Calu3 (cell line): Measurements from ENCODE around the gene AHCYL1. TPM values are rescaled to one million over a fixed set of nuclear protein-coding genes. Genes with fewer than 3 reads are reported as not detected.
A peak's percentile ranks its signal among the peaks of the same experiment; 100 is the strongest.

Experiments used
- BruUV-seq: library from RNA; stranded (reverse); fragments of 400-500 nt; replicated peaks from 2 replicates; lab custom pipeline; 2021; lab: Mats Ljungman, UMichigan
- CTCF ChIA-PET: fragments of 300-600 bp; sonication (Branson Sonifier 250); formaldehyde crosslinking; loops from one replicate; lab custom pipeline; 2022; ENCODE audit warnings: antibody characterized with exemption; lab: Charles Lee
- DNase-seq: peaks from one replicate; pipeline ENCODE4 v3.0.0; 2022
- H3K27ac Mint-ChIP-seq: one replicate; pipeline ENCODE4 v1.8.0; 2022; ENCODE audit warnings: mixed read lengths; ENCODE audit not compliant: unreplicated experiment
- H3K27me3 Mint-ChIP-seq: one replicate; pipeline ENCODE4 v1.8.0; 2022; ENCODE audit warnings: mixed read lengths; ENCODE audit not compliant: unreplicated experiment
- H3K36me3 Mint-ChIP-seq: one replicate; pipeline ENCODE4 v1.8.0; 2022; ENCODE audit warnings: mild to moderate bottlenecking, moderate library complexity, mixed read lengths; ENCODE audit not compliant: insufficient read depth, unreplicated experiment
- H3K4me1 Mint-ChIP-seq: one replicate; pipeline ENCODE4 v1.8.0; 2022; ENCODE audit warnings: mild to moderate bottlenecking, low read depth, mixed read lengths; ENCODE audit not compliant: unreplicated experiment
- H3K4me3 Mint-ChIP-seq: one replicate; pipeline ENCODE4 v1.8.0; 2022; ENCODE audit warnings: mild to moderate bottlenecking, low read depth, moderate library complexity, mixed read lengths; ENCODE audit not compliant: unreplicated experiment
- H3K9me3 Mint-ChIP-seq: one replicate; pipeline ENCODE4 v1.8.0; 2022; ENCODE audit warnings: low read depth, mixed read lengths; ENCODE audit not compliant: unreplicated experiment
- intact Hi-C: fragments of 100-400 bp; cut with micrococcal nuclease; formaldehyde crosslinking; loops from one replicate; pipeline ENCODE4 v1.10.0; 2022; ENCODE audit not compliant: unreplicated experiment
- total RNA-seq: library from RNA; stranded (reverse); gene quantifications from 2 replicates; pipeline ENCODE4 v1.2.3, GENCODE V29; 2022
- TF ChIP-seq, protein P1 (sequence below): fragments of 200-600 bp; IDR thresholded peaks from one replicate; pipeline ENCODE4 v1.8.0; 2022; ENCODE audit warnings: antibody characterized with exemption; ENCODE audit not compliant: unreplicated experiment

The AHCYL1 gene
- total RNA-seq, 1 experiment from 2014 or later, result 56.5 TPM

DNA sequence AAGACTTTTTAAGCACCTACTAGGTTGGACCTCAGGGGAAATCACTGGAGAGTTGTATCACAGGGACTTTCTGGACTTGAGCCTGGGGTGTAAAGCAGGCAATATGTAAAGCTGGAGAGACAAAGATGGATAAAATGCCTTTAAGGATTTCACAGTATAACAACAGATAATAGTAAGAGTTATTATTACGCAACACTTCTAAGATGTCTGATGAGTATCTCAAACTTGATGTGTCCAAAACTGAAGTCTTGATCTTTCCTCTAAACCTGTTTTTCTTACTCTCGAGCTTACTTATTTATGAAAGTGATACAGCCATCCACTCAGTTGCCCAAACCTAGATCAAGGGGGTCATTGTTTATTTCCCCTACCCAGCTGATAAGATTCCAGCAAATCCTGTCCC is 47.8 kb downstream of the AHCYL1 start:
- Mint-ChIP-seq H3K27ac (no peak overlapping the region), H3K4me1 (peaks cover 28% of the 10 kb centered on the region), H3K36me3 (peaks cover 19% of the 10 kb centered on the region), H3K9me3 (no peaks in the 10 kb centered on the region), H3K27me3 (no peaks in the 10 kb centered on the region), H3K4me3 (no peak overlapping the region)
- TF ChIP-seq, protein P1, sequence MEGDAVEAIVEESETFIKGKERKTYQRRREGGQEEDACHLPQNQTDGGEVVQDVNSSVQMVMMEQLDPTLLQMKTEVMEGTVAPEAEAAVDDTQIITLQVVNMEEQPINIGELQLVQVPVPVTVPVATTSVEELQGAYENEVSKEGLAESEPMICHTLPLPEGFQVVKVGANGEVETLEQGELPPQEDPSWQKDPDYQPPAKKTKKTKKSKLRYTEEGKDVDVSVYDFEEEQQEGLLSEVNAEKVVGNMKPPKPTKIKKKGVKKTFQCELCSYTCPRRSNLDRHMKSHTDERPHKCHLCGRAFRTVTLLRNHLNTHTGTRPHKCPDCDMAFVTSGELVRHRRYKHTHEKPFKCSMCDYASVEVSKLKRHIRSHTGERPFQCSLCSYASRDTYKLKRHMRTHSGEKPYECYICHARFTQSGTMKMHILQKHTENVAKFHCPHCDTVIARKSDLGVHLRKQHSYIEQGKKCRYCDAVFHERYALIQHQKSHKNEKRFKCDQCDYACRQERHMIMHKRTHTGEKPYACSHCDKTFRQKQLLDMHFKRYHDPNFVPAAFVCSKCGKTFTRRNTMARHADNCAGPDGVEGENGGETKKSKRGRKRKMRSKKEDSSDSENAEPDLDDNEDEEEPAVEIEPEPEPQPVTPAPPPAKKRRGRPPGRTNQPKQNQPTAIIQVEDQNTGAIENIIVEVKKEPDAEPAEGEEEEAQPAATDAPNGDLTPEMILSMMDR, result no peak
- CTCF ChIA-PET, result no interaction called here
- no peak for DNase-seq
- intact Hi-C loops, result no loop called here
- no TSS peak for BruUV-seq

DNA sequence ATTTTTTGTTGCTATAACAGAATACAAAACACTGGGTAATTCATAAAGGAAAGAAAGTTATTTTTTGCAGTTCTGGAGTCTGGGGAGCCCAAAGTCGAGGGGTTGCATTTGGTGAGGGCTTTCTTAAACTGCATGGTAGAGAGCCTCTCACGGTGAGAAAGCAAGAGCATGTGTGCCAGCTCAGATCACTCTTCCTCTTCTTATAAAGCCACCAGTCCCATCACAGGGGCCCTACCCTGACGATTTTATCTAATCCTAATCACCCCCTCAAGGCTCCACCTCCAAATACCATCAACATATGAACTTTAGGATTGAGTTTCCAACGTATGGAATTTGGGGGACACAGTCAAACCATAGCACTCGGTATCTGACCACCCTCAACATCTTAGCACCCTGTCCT is 48.9 kb downstream of the AHCYL1 start:
- Mint-ChIP-seq H3K9me3 (no peaks in the 10 kb centered on the region), H3K4me1 (peaks cover 28% of the 10 kb centered on the region), H3K36me3 (peaks cover 19% of the 10 kb centered on the region), H3K27ac (no peak overlapping the region), H3K4me3 (no peak overlapping the region), H3K27me3 (no peaks in the 10 kb centered on the region)
- CTCF ChIA-PET, result no interaction called here
- TF ChIP-seq, protein P1, result no peak
- intact Hi-C loops, result no loop called here
- no peak for DNase-seq
- BruUV-seq, result no TSS peak

DNA sequence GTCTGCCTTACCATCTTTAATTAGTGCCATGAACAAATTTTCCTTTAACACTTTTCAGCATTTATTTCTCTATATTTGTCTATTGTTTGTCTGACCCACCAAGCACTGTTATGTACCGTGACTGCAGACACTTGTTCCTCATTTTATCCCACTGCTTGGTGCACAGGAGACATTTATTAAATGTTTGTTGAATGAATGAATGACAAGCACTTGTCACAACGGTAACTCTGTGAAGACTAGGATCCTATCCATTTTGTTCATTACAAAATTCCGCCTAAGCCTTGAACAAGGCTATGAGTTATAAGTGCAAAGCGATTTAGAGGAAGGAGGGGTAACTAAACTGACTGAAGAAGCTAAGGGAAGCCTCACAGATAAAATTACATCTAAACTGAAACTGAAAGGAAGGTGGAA is 49.5 kb downstream of the AHCYL1 start:
- intact Hi-C loops, result no loop called here
- H3K36me3 Mint-ChIP-seq, result peaks cover 19% of the 10 kb centered on the region
- H3K27me3 Mint-ChIP-seq, result no peaks in the 10 kb centered on the region
- TF ChIP-seq, protein P1, result no peak
- H3K9me3 Mint-ChIP-seq, result no peaks in the 10 kb centered on the region
- DNase-seq, result no peak
- peaks cover 28% of the 10 kb centered on the region for H3K4me1 Mint-ChIP-seq
- CTCF ChIA-PET, result interaction anchor here (0.7 to 0.8 kb wide), 2 partner anchors 11 to 34 kb away, joined by 3 read pairs; no protein-coding TSS in a partner anchor
- peak overlapping the region; percentile 81 for H3K27ac Mint-ChIP-seq
- peak overlapping the region; percentile 94 for H3K4me3 Mint-ChIP-seq
- no TSS peak for BruUV-seq

DNA sequence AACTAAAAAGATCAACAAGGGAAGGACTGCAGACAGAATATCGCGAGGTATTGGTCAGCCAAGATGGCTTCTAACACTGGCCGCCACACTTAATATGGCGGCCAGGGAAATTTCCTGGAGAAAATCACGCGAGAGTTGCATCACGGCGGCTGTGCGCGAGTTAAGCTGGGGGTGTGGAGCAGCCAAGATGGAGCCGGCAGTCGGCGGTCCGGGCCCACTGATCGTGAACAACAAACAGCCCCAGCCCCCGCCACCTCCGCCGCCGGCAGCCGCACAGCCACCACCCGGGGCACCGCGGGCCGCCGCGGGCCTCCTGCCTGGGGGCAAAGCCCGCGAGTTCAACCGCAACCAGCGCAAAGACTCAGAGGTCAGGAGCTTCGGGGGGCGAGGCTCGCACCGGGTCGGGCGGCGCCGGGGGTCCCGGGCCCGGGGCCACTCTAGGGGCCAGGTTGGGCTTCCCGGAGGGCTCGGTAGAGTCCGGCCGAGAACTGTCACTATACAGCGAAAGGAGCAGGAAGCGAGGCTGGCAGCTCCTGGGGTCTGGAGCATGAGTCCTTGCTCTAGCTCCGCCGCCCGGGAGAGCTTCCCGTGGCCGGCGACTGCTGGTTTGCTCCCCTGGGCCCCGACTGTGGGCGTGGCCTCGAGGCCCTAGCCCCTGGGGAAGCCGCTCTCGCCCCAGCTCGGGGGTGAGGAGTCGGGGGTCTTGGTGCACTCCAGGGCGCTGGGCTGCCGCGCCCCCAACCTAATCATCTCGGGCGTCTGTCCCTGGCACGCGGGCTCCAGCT is 50.1 kb downstream of the AHCYL1 start, which contains the start of gene STRIP1:
STRIP1 (plus strand) TSS at position 174 of the 785 bp plus-strand sequence; CDS start at position 188, 14 bp downstream.
- intact Hi-C loops, result no loop called here
- no TSS peak for BruUV-seq
- CTCF ChIA-PET, result interaction anchor here (0.7 to 0.8 kb wide), 2 partner anchors 10 to 34 kb away, joined by 3 read pairs; no protein-coding TSS in a partner anchor

More for the DNA sequence above, 50.1 kb downstream of the AHCYL1 start, which contains the start of gene STRIP1:
- Mint-ChIP-seq H3K36me3 (peaks cover 19% of the 10 kb centered on the region), H3K4me3 (peak within 1 kb of the TSS; percentile 94), H3K27me3 (no peaks in the 10 kb centered on the region), H3K27ac (peak within 1 kb of the TSS; percentile 81), H3K9me3 (no peaks in the 10 kb centered on the region), H3K4me1 (peaks cover 28% of the 10 kb centered on the region)
- TF ChIP-seq, protein P1, result no peak
- peak; percentile 83 for DNase-seq
